MCF 10A (cell line): ENCODE measurements around the gene HECW1. TPM values are rescaled to one million over a fixed set of nuclear protein-coding genes. Genes with fewer than 3 reads are reported as not detected.

ENCODE experiments used
- BruUV-seq: library from RNA; stranded (reverse); fragments of 400-500 nt; replicated peaks from 2 replicates; lab custom pipeline; 2021; lab: Mats Ljungman, UMichigan
- CTCF ChIA-PET: fragments of 300-600 bp; sonication (Branson Sonifier 250); formaldehyde crosslinking; extraction: SDS; loops from one replicate; lab custom pipeline; 2021; ENCODE audit warnings: antibody characterized with exemption, inconsistent platforms; lab: Yijun Ruan, JAX
- POLR2A ChIA-PET: fragments of 300-600, 350-650 bp; sonication (Branson Sonifier 250); formaldehyde crosslinking; extraction: SDS; loops from one replicate; lab custom pipeline; 2020; ENCODE audit warnings: antibody characterized with exemption, inconsistent platforms; lab: Yijun Ruan, JAX
- DNase-seq: peaks from one replicate; pipeline ENCODE4 v3.0.0-alpha.2; 2018; ENCODE audit not compliant: unreplicated experiment
- H3K27ac Mint-ChIP-seq: one replicate; pipeline ENCODE4 v1.8.0; 2022; ENCODE audit warnings: mild to moderate bottlenecking, low read depth, mixed read lengths; ENCODE audit not compliant: unreplicated experiment
- H3K27me3 Mint-ChIP-seq: one replicate; pipeline ENCODE4 v1.8.0; 2022; ENCODE audit warnings: mixed read lengths; ENCODE audit not compliant: insufficient read depth, unreplicated experiment
- H3K36me3 Mint-ChIP-seq: one replicate; pipeline ENCODE4 v1.8.0; 2022; ENCODE audit warnings: mild to moderate bottlenecking, moderate library complexity, mixed read lengths; ENCODE audit not compliant: insufficient read depth, unreplicated experiment
- H3K4me1 Mint-ChIP-seq: one replicate; pipeline ENCODE4 v1.8.0; 2022; ENCODE audit warnings: mixed read lengths; ENCODE audit not compliant: insufficient read depth, unreplicated experiment
- H3K4me3 Mint-ChIP-seq: one replicate; pipeline ENCODE4 v1.8.0; 2022; ENCODE audit warnings: mild to moderate bottlenecking, moderate library complexity, mixed read lengths; ENCODE audit not compliant: unreplicated experiment
- H3K9me3 Mint-ChIP-seq: one replicate; pipeline ENCODE4 v1.8.0; 2022; ENCODE audit warnings: mixed read lengths; ENCODE audit not compliant: unreplicated experiment
- intact Hi-C: fragments of 100-400 bp; cut with micrococcal nuclease; formaldehyde crosslinking; loops from 2 replicates; pipeline ENCODE4 v1.14.1; 2022
- total RNA-seq: library from RNA; stranded (reverse); gene quantifications from 2 replicates; pipeline ENCODE4 v1.2.3, GENCODE V29; 2022
- TF ChIP-seq, protein P1 (sequence below): fragments of 200-600 bp; IDR thresholded peaks from one replicate; pipeline ENCODE4 v1.8.0; 2022; ENCODE audit warnings: antibody characterized with exemption, mild to moderate bottlenecking; ENCODE audit not compliant: unreplicated experiment

The HECW1 gene
- total RNA-seq, 1 experiment from 2014 or later: not detected

GRCh38 chr7:43078794-43079193 is 33.7 kb upstream of the HECW1 start:
- peaks cover 42% of the 10 kb centered on the region for H3K27me3 Mint-ChIP-seq
- CTCF ChIA-PET: no interaction called here

DNA sequence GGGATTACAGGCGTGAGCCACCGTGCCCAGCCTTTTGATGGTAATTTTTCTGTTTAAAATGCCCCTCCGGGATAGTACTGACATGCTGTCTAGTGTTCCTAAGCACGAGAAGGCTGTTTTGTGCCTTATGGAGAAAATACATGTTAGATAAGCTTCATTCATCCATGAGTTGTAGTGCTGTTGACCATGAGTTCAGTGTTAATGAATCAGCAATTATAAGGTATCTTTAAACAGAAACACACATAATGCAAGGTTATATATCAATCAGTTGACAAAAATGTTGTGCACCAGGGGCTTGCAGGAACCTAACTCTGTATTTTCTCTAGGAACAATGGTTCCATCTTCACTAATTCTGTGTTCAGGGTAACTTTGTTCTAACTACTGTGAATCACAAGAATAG is 30.8 kb upstream of the HECW1 start:
- CTCF ChIA-PET: interaction anchor here (0.6 kb wide), 1 partner anchor 44 kb away, joined by 4 read pairs; no protein-coding TSS in a partner anchor
- H3K4me3 Mint-ChIP-seq: no peak overlapping the region

More at GRCh38 chr7:43078794-43079193, 33.7 kb upstream of the HECW1 start:
- Mint-ChIP-seq H3K4me3 (no peak overlapping the region), H3K9me3 (no peaks in the 10 kb centered on the region), H3K4me1 (no peaks in the 10 kb centered on the region), H3K36me3 (no peaks in the 10 kb centered on the region), H3K27ac (no peak overlapping the region)
- TF ChIP-seq, protein P1, sequence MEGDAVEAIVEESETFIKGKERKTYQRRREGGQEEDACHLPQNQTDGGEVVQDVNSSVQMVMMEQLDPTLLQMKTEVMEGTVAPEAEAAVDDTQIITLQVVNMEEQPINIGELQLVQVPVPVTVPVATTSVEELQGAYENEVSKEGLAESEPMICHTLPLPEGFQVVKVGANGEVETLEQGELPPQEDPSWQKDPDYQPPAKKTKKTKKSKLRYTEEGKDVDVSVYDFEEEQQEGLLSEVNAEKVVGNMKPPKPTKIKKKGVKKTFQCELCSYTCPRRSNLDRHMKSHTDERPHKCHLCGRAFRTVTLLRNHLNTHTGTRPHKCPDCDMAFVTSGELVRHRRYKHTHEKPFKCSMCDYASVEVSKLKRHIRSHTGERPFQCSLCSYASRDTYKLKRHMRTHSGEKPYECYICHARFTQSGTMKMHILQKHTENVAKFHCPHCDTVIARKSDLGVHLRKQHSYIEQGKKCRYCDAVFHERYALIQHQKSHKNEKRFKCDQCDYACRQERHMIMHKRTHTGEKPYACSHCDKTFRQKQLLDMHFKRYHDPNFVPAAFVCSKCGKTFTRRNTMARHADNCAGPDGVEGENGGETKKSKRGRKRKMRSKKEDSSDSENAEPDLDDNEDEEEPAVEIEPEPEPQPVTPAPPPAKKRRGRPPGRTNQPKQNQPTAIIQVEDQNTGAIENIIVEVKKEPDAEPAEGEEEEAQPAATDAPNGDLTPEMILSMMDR: no peak
- BruUV-seq: no TSS peak
- POLR2A ChIA-PET: interaction anchor here (0.6 kb wide), 1 partner anchor 8 kb away, joined by 3 read pairs; no protein-coding TSS in a partner anchor
- DNase-seq: no peak
- intact Hi-C loops: no loop called here

GRCh38 chr7:43083106-43083505 is 29.3 kb upstream of the HECW1 start:
- Mint-ChIP-seq H3K9me3 (no peaks in the 10 kb centered on the region), H3K4me1 (no peaks in the 10 kb centered on the region), H3K36me3 (no peaks in the 10 kb centered on the region), H3K27me3 (peaks cover 65% of the 10 kb centered on the region), H3K4me3 (no peak overlapping the region), H3K27ac (no peak overlapping the region)
- no TSS peak for BruUV-seq
- DNase-seq: no peak
- TF ChIP-seq, protein P1: no peak
- ChIA-PET CTCF (no interaction called here), POLR2A (interaction anchor here (0.6 kb wide), 1 partner anchor 798 kb away, joined by 3 read pairs; no protein-coding TSS in a partner anchor)
- intact Hi-C loops: no loop called here

More for the DNA sequence above, 30.8 kb upstream of the HECW1 start:
- H3K36me3 Mint-ChIP-seq: no peaks in the 10 kb centered on the region
- DNase-seq: no peak
- H3K9me3 Mint-ChIP-seq: no peaks in the 10 kb centered on the region
- H3K4me1 Mint-ChIP-seq: no peaks in the 10 kb centered on the region
- POLR2A ChIA-PET: no interaction called here
- BruUV-seq: no TSS peak
- TF ChIP-seq, protein P1: no peak
- peaks cover 62% of the 10 kb centered on the region for H3K27me3 Mint-ChIP-seq
- intact Hi-C loops: no loop called here
- H3K27ac Mint-ChIP-seq: no peak overlapping the region

DNA sequence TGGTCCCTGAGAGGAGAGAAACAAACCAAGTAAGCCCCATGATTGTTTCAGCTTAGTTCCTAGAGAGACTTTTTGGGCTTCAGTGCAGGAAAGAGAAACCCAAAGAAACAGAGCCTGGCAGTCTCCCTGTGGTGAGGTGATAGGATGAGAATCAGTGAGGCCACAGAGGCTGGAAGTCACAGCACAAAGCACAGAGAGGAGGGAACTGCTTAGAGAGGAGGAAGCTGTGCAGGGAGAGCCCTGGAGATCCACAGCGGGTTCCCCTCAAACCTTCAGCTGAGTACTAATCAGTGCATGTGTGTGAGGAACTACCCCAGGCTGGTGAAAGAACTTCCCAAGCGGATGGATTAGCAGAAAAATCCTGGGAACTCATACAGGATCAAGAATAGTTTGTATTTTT is 27.4 kb upstream of the HECW1 start:
- intact Hi-C loops: no loop called here
- H3K27me3 Mint-ChIP-seq: peaks cover 65% of the 10 kb centered on the region
- POLR2A ChIA-PET: interaction anchor here (0.7 kb wide), 1 partner anchor 50 kb away, joined by 3 read pairs; no protein-coding TSS in a partner anchor
- no peaks in the 10 kb centered on the region for H3K9me3 Mint-ChIP-seq
- no peak overlapping the region for H3K4me3 Mint-ChIP-seq
- H3K36me3 Mint-ChIP-seq: no peaks in the 10 kb centered on the region
- peak overlapping the region; percentile 61 for H3K27ac Mint-ChIP-seq
- TF ChIP-seq, protein P1: no peak
- CTCF ChIA-PET: interaction anchor here (0.8 kb wide), 1 partner anchor 23 kb away, joined by 3 read pairs; no protein-coding TSS in a partner anchor
- no peak for DNase-seq
- BruUV-seq: no TSS peak
- no peaks in the 10 kb centered on the region for H3K4me1 Mint-ChIP-seq
